HUES48 (cell line): Measurements from ENCODE around the gene SLC11A2.
"Not testable (repeated sequence)": the region's sequence is repeated elsewhere in the genome, so short reads cannot be mapped to it uniquely, and the experiment has no call there.

Experiments used
- H3K27ac ChIP-seq: one replicate; pipeline ENCODE4 v1.7.0; 2013; ENCODE audit warnings: low read depth, low read length, inconsistent platforms
- H3K27me3 ChIP-seq: 2 replicates; pipeline ENCODE4 v1.6.1; 2013; ENCODE audit warnings: mild to moderate bottlenecking, low read length; ENCODE audit not compliant: control insufficient read depth, insufficient read depth
- H3K36me3 ChIP-seq: 2 replicates; pipeline ENCODE4 v1.6.1; 2013; ENCODE audit warnings: low read length; ENCODE audit not compliant: control insufficient read depth, insufficient read depth
- H3K4me1 ChIP-seq: 2 replicates; pipeline ENCODE4 v1.6.1; 2013; ENCODE audit warnings: mild to moderate bottlenecking, low read length; ENCODE audit not compliant: control insufficient read depth, insufficient read depth
- H3K4me3 ChIP-seq: 2 replicates; pipeline ENCODE4 v1.5.1; 2013; ENCODE audit warnings: mild to moderate bottlenecking, low read depth, low read length
- H3K9ac ChIP-seq: 2 replicates; pipeline ENCODE4 v1.6.1; 2013; ENCODE audit warnings: mild to moderate bottlenecking, low read depth, low read length, moderate library complexity
- H3K9me3 ChIP-seq: 2 replicates; pipeline ENCODE4 v1.6.1; 2013; ENCODE audit warnings: low read length; ENCODE audit not compliant: control insufficient read depth, insufficient read depth

Gene SLC11A2

DNA sequence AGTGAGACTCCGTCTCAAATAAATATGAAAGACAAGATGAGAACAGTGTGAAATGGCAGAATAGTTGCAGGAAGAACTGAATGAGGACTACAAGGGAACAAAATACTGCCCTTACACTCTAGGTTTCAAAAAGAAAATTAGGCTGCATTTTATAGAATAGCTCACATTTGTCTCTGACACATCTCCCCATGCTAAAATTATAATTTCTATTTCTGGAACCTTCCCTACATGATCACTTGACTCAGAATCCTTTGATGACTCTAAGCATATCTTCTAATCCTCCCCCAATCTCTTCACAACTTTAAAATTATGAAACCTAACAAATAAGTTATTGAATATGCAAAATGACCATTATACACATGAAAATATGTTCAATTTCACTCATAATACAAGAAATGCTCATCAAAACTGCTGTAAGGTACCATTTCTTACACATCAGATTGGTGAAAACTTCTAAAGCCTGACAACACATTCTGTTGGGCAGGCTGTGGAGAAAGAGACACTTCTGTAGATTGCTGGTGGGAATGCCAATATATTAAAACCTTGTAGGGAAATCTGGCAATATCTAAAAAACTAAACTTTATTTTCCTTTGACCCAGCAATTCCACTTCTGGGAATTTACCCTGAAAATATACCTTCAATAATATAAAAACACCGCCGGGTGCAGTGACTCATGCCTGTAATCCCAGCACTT is 78.1 kb downstream of the SLC11A2 start:
- H3K27me3 ChIP-seq = no peaks in the 10 kb centered on the region; the same call in 1 of the 2 replicates
- H3K9ac ChIP-seq = no peak overlapping the region
- H3K27ac ChIP-seq = no peak overlapping the region
- H3K4me3 ChIP-seq = no peak overlapping the region
- no peaks in the 10 kb centered on the region for H3K36me3 ChIP-seq
- no peaks in the 10 kb centered on the region for H3K9me3 ChIP-seq
- no peaks in the 10 kb centered on the region for H3K4me1 ChIP-seq

- H3K4me1 ChIP-seq = 0 out of 2 replicates have a peak, but pooled peaks cover 3% of the 10 kb centered on the region
Observed at GRCh38 chr12:50937653-50938052, 88.5 kb downstream of the SLC11A2 start.

GRCh38 chr12:50936821-50937530 is 89.2 kb downstream of the SLC11A2 start:
- Histone ChIP-seq H3K27ac (no peak overlapping the region), H3K9me3 (no peaks in the 10 kb centered on the region; the same call in 1 of the 2 replicates), H3K9ac (no peak overlapping the region), H3K4me1 (0 out of 2 replicates have a peak, but pooled peaks cover 3% of the 10 kb centered on the region), H3K27me3 (no peaks in the 10 kb centered on the region), H3K4me3 (no peak overlapping the region), H3K36me3 (no peaks in the 10 kb centered on the region)

More at GRCh38 chr12:50937653-50938052, 88.5 kb downstream of the SLC11A2 start:
- H3K9ac ChIP-seq = no peak overlapping the region
- H3K4me3 ChIP-seq = no peak overlapping the region
- H3K27me3 ChIP-seq = no peaks in the 10 kb centered on the region
- H3K36me3 ChIP-seq = no peaks in the 10 kb centered on the region
- H3K9me3 ChIP-seq = no peaks in the 10 kb centered on the region; the same call in 1 of the 2 replicates
- no peak overlapping the region for H3K27ac ChIP-seq

DNA sequence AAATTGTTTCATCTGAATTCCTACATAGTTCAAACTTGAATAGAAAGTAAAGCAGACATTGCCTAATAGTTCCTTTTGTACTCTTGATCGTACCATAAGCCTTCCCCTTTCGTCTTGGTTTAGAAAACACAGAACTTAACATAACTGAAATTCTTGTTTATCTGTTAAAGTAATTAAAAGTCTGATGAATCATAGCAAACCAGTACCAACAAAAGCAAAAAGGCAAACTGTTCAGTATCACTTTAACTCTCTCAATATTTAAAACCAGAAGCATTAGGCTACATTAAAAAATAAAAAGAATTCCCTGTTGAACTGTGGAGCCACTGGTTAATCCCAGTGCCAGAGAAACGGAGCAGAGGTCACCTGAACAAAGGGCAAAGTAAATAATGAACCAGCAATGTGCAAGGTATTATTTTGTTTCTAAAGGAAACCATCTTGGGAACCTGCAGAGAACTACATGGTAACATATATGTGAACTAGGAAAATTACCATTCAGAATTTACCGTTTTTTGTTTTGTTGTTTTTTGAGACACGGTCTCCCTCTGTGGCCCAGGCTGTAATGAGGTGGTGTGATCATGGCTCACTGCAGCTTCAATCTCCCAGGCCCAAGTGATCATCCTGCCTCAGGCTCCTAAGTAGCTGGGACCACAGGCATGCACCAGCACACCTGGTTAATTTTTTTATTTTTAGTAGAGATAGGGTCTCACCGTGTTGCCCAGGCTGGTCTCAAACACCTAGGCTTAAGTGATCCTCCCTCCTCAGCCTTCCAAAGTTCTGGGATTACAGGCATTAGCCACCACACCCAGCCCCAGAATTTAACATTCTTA is 91.0 kb downstream of the SLC11A2 start:
- Histone ChIP-seq H3K27ac (no peak overlapping the region), H3K4me3 (no peak overlapping the region), H3K4me1 (0 out of 2 replicates have a peak, but pooled peaks cover 3% of the 10 kb centered on the region), H3K9ac (no peak overlapping the region), H3K27me3 (no peaks in the 10 kb centered on the region), H3K9me3 (no peaks in the 10 kb centered on the region; the same call in 1 of the 2 replicates), H3K36me3 (no peaks in the 10 kb centered on the region)

DNA sequence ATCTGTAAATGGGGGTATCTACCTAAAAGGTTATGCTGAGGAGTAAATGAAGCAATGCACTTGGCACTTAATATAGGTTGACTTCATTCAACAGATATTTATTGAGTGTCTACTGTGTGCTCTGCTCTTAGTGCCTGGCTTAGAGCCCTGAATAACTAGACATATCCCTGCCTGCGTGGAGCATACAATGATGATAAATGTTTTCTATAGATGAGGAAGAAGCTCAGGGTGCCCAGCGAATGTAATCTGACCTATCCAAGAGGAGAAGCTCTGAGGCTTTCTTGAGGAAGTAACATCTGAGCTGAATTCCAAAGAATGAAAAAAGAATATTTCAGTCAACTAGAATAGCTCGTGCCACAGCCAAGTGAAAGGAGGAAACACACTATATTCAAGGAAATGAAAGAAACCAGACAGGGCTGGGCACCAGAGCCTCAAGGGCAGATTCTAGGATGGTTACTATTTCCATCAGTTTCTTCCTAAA is 91.8 kb downstream of the SLC11A2 start:
- Histone ChIP-seq H3K9me3 (no peaks in the 10 kb centered on the region; the same call in 1 of the 2 replicates), H3K27me3 (no peaks in the 10 kb centered on the region), H3K27ac (no peak overlapping the region), H3K4me1 (peaks cover 6% of the 10 kb centered on the region; the same call in 1 of the 2 replicates), H3K9ac (no peak overlapping the region), H3K36me3 (no peaks in the 10 kb centered on the region), H3K4me3 (no peak overlapping the region)

DNA sequence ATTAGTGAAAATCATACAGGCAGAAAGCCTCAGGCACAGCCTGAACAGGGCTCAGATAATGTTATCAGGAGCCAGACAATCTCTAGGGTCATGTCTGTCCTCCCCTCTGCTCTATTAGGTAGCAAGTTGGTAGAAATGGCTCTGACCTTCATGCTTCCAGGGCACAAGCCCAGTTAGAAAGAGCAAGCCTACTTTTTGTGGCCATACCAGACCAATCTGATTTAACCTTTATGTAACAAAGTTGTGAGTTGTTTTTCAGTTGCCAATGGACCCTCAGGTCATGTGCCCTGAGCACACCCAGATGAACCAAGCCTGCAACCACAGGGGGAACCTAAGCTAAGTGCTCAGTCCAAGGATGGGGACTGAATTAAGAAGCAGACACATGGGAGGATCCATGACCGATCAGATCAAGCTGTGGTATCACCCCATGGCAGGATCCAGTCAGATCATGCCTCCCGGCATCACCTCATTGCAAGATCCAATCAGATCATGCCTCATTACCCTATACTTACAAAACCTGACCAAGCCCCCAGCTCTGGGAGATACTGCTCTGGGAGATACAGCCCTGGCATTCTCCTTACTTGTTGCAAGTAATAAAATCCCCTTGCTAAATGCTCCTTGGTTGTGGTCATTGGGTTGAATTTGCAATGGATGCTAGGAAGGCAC is 92.6 kb downstream of the SLC11A2 start:
- H3K27me3 ChIP-seq = no peaks in the 10 kb centered on the region
- no peaks in the 10 kb centered on the region; the same call in 1 of the 2 replicates for H3K9me3 ChIP-seq
- peaks cover 12% of the 10 kb centered on the region for H3K4me1 ChIP-seq
- H3K27ac ChIP-seq = peak overlapping the region; percentile 12
- no peak overlapping the region for H3K9ac ChIP-seq
- H3K36me3 ChIP-seq = no peaks in the 10 kb centered on the region
- no peak overlapping the region for H3K4me3 ChIP-seq

GRCh38 chr12:50932787-50933280 is 93.3 kb downstream of the SLC11A2 start:
- H3K4me1 ChIP-seq = peaks cover 19% of the 10 kb centered on the region
- H3K27ac ChIP-seq = no peak overlapping the region
- H3K36me3 ChIP-seq = no peaks in the 10 kb centered on the region
- H3K27me3 ChIP-seq = no peaks in the 10 kb centered on the region
- no peak overlapping the region for H3K9ac ChIP-seq
- no peak overlapping the region for H3K4me3 ChIP-seq
- no peaks in the 10 kb centered on the region; the same call in 1 of the 2 replicates for H3K9me3 ChIP-seq

DNA sequence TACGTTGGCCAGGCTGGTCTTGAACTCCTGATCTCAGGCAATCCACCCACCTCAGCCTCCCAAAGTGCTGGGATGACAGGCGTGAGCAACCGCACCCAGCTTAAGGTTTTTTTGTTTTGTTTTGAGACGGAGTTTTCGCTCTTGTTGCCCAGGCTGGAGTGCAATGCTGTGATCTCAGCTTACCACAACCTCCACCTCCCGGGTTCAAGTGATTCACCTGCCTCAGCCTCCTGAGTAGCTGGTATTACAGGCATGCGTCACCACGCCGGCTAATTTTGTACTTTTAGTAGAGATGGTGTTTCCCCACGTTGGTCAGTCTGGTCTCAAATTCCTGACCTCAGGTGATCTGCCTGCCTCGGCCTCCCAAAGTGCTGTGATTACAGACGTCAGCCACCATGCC is 95.7 kb downstream of the SLC11A2 start:
- H3K4me3 ChIP-seq, H3K36me3 ChIP-seq, H3K27me3 ChIP-seq, H3K27ac ChIP-seq, H3K9ac ChIP-seq, H3K9me3 ChIP-seq: not testable (repeated sequence)
- H3K4me1 ChIP-seq = peaks cover 30% of the 10 kb centered on the region

DNA sequence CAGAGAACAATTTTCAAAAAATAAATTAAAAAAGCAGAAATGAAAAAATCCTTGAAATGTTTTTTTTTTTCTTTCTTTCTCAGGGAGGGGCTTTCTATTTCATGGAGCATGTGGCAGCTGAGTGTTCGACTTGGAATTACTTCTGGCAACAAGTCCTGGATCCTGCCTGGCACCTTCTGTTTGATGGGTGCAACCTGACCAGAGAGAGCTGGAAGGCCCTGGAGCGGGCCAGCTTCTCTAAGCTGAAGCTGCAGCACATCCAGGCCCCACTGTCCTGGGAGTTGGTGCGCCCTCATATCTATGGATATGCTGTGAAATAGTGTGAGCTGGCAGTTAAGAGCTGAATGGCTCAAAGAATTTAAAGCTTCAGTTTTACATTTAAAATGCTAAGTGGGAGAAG is 96.4 kb downstream of the SLC11A2 start:
- Histone ChIP-seq H3K4me3 (no peak overlapping the region), H3K27ac (no peak overlapping the region), H3K36me3 (no peaks in the 10 kb centered on the region), H3K27me3 (no peaks in the 10 kb centered on the region), H3K9me3 (no peaks in the 10 kb centered on the region), H3K9ac (no peak overlapping the region), H3K4me1 (peaks cover 29% of the 10 kb centered on the region)
